ENCODE data around the gene TNS1. TPM values are rescaled to one million over a fixed set of nuclear protein-coding genes. Genes with fewer than 3 reads are reported as not detected.

Gene TNS1
- polyA plus RNA-seq, 1 experiment: 19.7 TPM

DNA sequence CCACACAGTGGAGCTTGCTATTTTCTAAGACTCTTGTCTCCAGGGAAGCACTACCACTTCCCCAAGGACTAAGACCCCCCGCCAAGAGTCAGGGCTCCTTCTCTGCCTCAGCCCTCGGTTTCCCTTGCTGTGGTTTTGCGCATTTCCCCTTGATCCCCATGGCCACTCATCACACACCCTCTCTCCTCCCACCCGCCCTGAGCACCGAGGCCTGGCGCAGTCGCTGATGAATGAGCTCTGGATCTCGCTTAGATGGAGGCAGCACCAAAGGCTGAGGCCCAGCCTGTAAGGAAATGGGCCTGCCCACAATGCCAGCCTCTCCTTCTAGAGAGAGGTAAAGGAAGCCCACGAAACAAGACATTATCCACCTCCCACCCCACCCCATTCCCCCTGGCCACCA, 96.9 kb downstream of the TNS1 start:
- Histone ChIP-seq H3K27me3 (ENCODE audit: control insufficient read depth, insufficient read depth, low read length) (no peaks in the 10 kb centered on the region), H3K27ac (ENCODE audit: low read depth, low read length) (no peak overlapping the region), H3K4me3 (ENCODE audit: low read depth, low read length) (no peak overlapping the region), H3K9me3 (ENCODE audit: control insufficient read depth, insufficient read depth, low read length) (no peaks in the 10 kb centered on the region)
- ChIA-PET CTCF (interaction anchor here (0.8 kb wide), 1 partner anchor 19 kb away, joined by 5 read pairs; no protein-coding TSS in a partner anchor), POLR2A (no interaction called here)
- TF ChIP-seq, protein P1, sequence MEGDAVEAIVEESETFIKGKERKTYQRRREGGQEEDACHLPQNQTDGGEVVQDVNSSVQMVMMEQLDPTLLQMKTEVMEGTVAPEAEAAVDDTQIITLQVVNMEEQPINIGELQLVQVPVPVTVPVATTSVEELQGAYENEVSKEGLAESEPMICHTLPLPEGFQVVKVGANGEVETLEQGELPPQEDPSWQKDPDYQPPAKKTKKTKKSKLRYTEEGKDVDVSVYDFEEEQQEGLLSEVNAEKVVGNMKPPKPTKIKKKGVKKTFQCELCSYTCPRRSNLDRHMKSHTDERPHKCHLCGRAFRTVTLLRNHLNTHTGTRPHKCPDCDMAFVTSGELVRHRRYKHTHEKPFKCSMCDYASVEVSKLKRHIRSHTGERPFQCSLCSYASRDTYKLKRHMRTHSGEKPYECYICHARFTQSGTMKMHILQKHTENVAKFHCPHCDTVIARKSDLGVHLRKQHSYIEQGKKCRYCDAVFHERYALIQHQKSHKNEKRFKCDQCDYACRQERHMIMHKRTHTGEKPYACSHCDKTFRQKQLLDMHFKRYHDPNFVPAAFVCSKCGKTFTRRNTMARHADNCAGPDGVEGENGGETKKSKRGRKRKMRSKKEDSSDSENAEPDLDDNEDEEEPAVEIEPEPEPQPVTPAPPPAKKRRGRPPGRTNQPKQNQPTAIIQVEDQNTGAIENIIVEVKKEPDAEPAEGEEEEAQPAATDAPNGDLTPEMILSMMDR (IDR thresholded peaks at IDR 0.05; ENCODE audit: low read depth, low read length): no peak
- DNase-seq (ENCODE audit: low read depth, low spot score): no peak

DNA sequence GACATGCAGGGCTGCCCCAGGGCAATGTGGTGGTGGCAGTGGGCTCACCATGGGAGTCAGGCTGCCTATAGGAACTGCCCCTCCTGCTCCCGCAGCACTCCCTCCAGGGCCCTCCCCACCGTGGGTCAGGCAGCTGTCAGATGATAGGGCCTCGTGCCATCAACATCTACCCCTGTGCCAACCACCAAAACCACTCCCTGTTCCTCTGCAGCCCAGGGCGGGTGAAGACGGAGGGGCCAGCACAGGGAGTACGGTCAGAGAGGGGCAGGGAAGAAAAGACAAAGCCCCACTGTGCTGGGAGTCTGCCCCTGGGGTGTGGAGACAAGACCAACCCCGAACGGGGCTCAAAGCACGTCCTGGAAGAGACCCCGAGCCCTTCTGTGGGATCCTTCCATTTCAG, 97.4 kb downstream of the TNS1 start:
- no peak overlapping the region for H3K27ac ChIP-seq (ENCODE audit: low read depth, low read length)
- POLR2A ChIA-PET: no interaction called here
- TF ChIP-seq, protein P1 (IDR thresholded peaks at IDR 0.05; ENCODE audit: low read depth, low read length): no peak
- H3K4me3 ChIP-seq (ENCODE audit: low read depth, low read length): no peak overlapping the region
- CTCF ChIA-PET: no interaction called here
- no peaks in the 10 kb centered on the region for H3K27me3 ChIP-seq (ENCODE audit: control insufficient read depth, insufficient read depth, low read length)
- no peaks in the 10 kb centered on the region for H3K9me3 ChIP-seq (ENCODE audit: control insufficient read depth, insufficient read depth, low read length)
- DNase-seq (ENCODE audit: low read depth, low spot score): no peak

DNA sequence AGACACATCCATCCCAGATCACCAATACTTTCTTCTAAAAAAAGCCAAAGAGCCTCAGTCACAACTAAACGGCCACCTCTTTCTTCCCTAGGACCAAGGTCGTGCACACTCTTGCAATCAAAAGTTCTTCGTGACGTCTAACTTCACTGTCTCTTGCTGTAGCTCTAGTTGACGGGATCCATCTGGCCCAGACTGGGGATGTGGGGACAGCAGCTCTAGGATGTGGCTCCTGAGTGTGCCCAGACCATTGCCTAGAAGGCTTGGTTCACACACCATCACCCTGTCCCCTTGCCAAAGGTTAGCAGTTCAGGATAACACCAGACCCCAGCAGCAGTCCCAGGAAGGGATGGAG, 98.2 kb downstream of the TNS1 start:
- POLR2A ChIA-PET: interaction anchor here (1.2 kb wide), 1 partner anchor 62 kb away, joined by 3 read pairs; no protein-coding TSS in a partner anchor

DNA sequence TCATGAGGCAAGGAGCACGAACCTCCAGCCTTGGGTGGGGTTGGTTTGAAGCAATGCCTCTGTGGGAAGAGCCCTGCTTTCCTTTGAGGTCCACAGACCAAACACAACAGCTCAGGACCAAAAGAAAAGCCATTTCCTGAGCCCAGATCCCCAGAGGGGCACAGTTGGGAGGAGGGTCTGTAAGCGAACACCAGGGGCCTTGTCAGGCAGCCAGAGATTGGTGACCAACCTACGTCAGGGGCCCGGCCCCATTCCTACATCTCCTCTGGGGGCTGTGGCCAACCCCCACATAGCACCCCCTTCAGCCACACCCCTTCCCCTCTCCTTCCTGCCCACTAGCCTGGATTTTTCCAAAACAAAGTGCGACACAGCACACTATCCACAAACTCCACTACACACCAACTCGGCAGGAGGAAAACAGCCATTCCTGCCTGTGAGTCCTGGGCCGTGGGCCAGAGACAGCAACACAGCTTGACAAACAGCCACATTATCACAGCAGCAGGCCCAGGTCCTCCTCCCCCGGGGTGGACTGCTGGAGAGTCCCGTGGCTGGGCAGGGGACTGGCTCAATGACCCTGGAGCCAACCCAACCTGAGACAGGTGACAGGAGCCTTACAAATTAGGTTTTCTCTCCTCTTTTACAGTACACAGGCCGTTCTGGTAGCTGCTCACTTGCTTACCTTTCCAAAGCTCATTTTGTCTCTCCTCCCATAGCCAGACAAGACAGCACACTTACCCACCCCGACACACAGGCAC, 98.8 kb downstream of the TNS1 start:
- no peaks in the 10 kb centered on the region for H3K9me3 ChIP-seq (ENCODE audit: control insufficient read depth, insufficient read depth, low read length)
- ChIA-PET CTCF (interaction anchor here (1.0 to 2.3 kb wide), 2 partner anchors 17 to 29 kb away, joined by 3 to 8 read pairs; no protein-coding TSS in a partner anchor), POLR2A (interaction anchor here (1.2 kb wide), 1 partner anchor 62 kb away, joined by 3 read pairs; no protein-coding TSS in a partner anchor)
- H3K27ac ChIP-seq (ENCODE audit: low read depth, low read length): peak overlapping the region; percentile 93
- no peak overlapping the region for H3K4me3 ChIP-seq (ENCODE audit: low read depth, low read length)
- DNase-seq (ENCODE audit: low read depth, low spot score): no peak
- TF ChIP-seq, protein P1 (IDR thresholded peaks at IDR 0.05; ENCODE audit: low read depth, low read length): no peak
- H3K27me3 ChIP-seq (ENCODE audit: control insufficient read depth, insufficient read depth, low read length): no peaks in the 10 kb centered on the region

More for the DNA sequence above, 98.2 kb downstream of the TNS1 start:
- TF ChIP-seq, protein P1 (IDR thresholded peaks at IDR 0.05; ENCODE audit: low read depth, low read length): no peak
- no peak for DNase-seq (ENCODE audit: low read depth, low spot score)
- Histone ChIP-seq H3K4me3 (ENCODE audit: low read depth, low read length) (no peak overlapping the region), H3K27me3 (ENCODE audit: control insufficient read depth, insufficient read depth, low read length) (no peaks in the 10 kb centered on the region), H3K9me3 (ENCODE audit: control insufficient read depth, insufficient read depth, low read length) (no peaks in the 10 kb centered on the region), H3K27ac (ENCODE audit: low read depth, low read length) (peak overlapping the region; percentile 93)
- CTCF ChIA-PET: interaction anchor here (2.3 kb wide), 1 partner anchor 18 kb away, joined by 8 read pairs; no protein-coding TSS in a partner anchor

Measured in AG04450 (cell line).